Muscle layer of duodenum (tissue), 2 donors: ENCODE results near the gene TRIM24.

Experiments used
- H3K27ac ChIP-seq: one replicate; pipeline ENCODE4 v1.7.0; 2013; ENCODE audit warnings: mild to moderate bottlenecking, low read length
- H3K27me3 ChIP-seq: one replicate; pipeline ENCODE4 v1.7.0; 2013; ENCODE audit warnings: low read depth, mild to moderate bottlenecking, control low read depth, low read length
- H3K36me3 ChIP-seq, 2 donors: one replicate each; pipeline ENCODE4 v1.7.0; 2013; ENCODE audit warnings: low read length in 2 of 2, control low read depth in 1 of 2, mild to moderate bottlenecking in 1 of 2; ENCODE audit not compliant: insufficient read depth in 2 of 2, control insufficient read depth in 1 of 2
- H3K4me1 ChIP-seq, 2 donors: one replicate each; pipeline ENCODE4 v1.7.0; 2013; ENCODE audit warnings: low read length in 2 of 2, mild to moderate bottlenecking in 2 of 2, control low read depth in 1 of 2, moderate library complexity in 1 of 2; ENCODE audit not compliant: insufficient read depth in 2 of 2, control insufficient read depth in 1 of 2
- H3K4me3 ChIP-seq, 2 donors: one replicate each; pipeline ENCODE4 v1.7.0; 2013; ENCODE audit warnings: low read length in 2 of 2, low read depth in 1 of 2, mild to moderate bottlenecking in 1 of 2
- H3K9me3 ChIP-seq, 2 donors: one replicate each; pipeline ENCODE4 v1.7.0; 2013; ENCODE audit warnings: low read length in 2 of 2, control low read depth in 1 of 2, mild to moderate bottlenecking in 1 of 2; ENCODE audit not compliant: control insufficient read depth in 1 of 2
- donor health status: healthy.

TRIM24 gene

GRCh38 chr7:138435231-138435919 is 24.7 kb upstream of the TRIM24 start:
- no peaks in the 10 kb centered on the region for H3K27me3 ChIP-seq
- H3K4me1 ChIP-seq = no peaks in the 10 kb centered on the region
- no peaks in the 10 kb centered on the region for H3K36me3 ChIP-seq
- H3K9me3 ChIP-seq = peaks cover 0 to 11% of the 10 kb centered on the region in 2 donors
- H3K27ac ChIP-seq = no peak overlapping the region
- H3K4me3 ChIP-seq = no peak overlapping the region

DNA sequence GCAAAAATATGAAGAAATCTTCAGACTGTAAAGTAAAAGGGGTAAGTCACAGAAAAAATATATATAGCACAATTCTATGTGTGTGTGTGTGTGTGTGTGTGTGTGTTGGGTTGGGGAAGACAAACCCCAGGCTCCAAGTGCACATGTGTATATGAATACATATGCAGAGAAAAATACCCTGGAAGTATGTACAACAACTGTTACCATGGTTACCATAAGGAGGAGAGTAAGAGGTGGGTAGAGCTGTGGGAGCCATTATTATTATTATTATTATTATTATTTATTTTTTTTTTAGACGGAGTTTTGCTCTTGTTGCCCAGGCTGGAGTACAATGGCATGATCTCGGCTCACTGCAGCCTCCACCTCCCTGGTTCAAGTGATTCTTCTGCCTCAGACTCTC is 23.7 kb upstream of the TRIM24 start:
- no peak overlapping the region for H3K27ac ChIP-seq
- no peaks in the 10 kb centered on the region for H3K27me3 ChIP-seq
- H3K36me3 ChIP-seq = no peaks in the 10 kb centered on the region
- H3K9me3 ChIP-seq = peaks cover 0 to 3% of the 10 kb centered on the region in 2 donors
- H3K4me3 ChIP-seq = no peak overlapping the region
- no peaks in the 10 kb centered on the region for H3K4me1 ChIP-seq

DNA sequence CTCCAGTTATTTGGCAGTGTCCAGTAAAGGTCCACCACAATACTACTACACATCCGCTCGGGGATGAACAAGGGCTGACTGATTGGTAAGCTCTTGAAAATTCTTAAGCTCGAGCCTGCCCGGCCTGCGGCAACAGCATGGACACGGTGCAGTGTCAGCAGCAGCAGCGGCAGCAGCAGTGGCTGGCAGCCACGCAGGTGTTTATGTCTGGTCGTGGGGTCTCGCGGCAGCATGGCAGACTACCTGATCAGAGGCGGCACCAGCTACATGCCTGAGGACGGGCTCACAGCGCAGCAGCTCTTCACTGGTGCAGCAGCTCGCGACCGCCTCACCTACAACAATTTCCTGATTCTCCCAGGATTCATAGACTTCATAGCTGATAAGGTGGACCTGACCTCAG is 19.6 kb upstream of the TRIM24 start:
- H3K4me1 ChIP-seq = no peaks in the 10 kb centered on the region
- no peak overlapping the region for H3K4me3 ChIP-seq
- no peaks in the 10 kb centered on the region for H3K27me3 ChIP-seq
- no peaks in the 10 kb centered on the region for H3K36me3 ChIP-seq
- H3K9me3 ChIP-seq = no peaks in the 10 kb centered on the region
- no peak overlapping the region for H3K27ac ChIP-seq

DNA sequence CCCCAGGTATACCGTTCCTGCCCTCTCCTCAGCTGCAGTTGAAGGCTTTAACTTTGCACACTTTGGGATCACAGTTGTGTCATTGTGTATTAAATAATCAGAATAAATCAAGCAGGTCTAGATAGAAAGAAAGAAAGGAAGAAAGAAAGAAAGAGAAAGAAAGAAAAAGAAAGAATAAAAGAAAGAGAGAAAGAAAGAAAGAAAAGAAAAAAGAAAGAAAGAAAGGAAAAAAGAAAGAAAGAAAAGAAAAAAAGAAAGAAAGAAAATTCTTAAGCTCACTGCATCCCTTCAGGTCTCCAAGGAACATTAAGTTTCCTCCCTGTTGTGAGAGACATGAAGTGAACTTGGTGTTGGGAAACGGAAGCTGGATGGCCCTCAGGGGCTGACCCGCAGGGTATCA is 17.2 kb upstream of the TRIM24 start:
- no peaks in the 10 kb centered on the region for H3K9me3 ChIP-seq
- H3K4me3 ChIP-seq = no peak overlapping the region
- H3K27me3 ChIP-seq = no peaks in the 10 kb centered on the region
- no peaks in the 10 kb centered on the region for H3K36me3 ChIP-seq
- no peak overlapping the region for H3K27ac ChIP-seq
- no peaks in the 10 kb centered on the region for H3K4me1 ChIP-seq

DNA sequence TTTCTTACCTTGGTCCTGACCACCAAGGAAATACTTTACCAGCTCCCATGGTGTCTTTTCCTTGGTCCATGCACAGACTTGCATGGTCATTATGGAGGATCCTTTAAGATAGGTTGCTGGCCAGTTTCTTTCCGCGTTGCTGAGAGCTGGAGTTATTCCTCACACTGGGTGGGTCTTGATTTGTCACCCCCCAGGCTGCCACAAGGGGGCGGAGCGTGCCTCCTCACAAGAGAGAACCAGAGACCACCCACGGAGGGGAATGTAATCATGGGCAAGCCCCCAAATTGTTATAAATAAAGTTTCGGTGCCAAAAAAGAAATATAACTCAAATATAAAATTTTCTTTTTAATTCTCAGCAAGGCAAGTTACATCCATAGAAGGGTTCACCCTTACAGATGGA is 10.5 kb upstream of the TRIM24 start:
- no peaks in the 10 kb centered on the region for H3K9me3 ChIP-seq
- no peaks in the 10 kb centered on the region for H3K4me1 ChIP-seq
- no peak overlapping the region for H3K4me3 ChIP-seq
- no peak overlapping the region for H3K27ac ChIP-seq
- H3K27me3 ChIP-seq = no peaks in the 10 kb centered on the region
- no peaks in the 10 kb centered on the region for H3K36me3 ChIP-seq

GRCh38 chr7:138455609-138456008 is 4.5 kb upstream of the TRIM24 start:
- Histone ChIP-seq H3K4me3 (no peak overlapping the region), H3K27ac (no peak overlapping the region), H3K9me3 (no peaks in the 10 kb centered on the region), H3K27me3 (no peaks in the 10 kb centered on the region), H3K36me3 (no peaks in the 10 kb centered on the region), H3K4me1 (no peaks in the 10 kb centered on the region)

DNA sequence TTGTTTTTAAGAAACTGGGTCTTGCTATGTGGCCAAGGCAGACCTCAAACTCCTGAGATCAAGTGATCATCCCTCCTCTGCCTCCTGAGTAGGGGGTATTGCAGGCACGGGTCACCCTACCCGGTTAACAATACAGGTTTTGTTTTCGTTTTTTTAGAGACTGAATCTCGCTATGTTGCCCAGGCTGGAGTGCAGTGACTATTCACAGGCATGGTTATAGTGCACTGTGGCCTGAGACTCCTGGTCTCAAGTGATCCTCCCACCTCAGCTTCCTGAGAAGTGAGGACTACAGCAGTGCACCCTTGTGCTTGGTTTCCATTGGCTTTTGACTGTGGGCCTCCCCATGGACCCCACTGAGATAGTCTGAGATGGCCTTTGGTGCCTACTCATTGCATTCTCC is 3.8 kb upstream of the TRIM24 start:
- no peak overlapping the region for H3K4me3 ChIP-seq
- H3K4me1 ChIP-seq = no peaks in the 10 kb centered on the region

GRCh38 chr7:138458576-138459412 is 1.3 kb upstream of the TRIM24 start:
- no peaks in the 10 kb centered on the region for H3K36me3 ChIP-seq
- H3K27ac ChIP-seq = no peak overlapping the region
- H3K9me3 ChIP-seq = no peaks in the 10 kb centered on the region
- H3K4me1 ChIP-seq = peaks cover 0 to 7% of the 10 kb centered on the region in 2 donors
- no peak overlapping the region for H3K4me3 ChIP-seq
- no peaks in the 10 kb centered on the region for H3K27me3 ChIP-seq

More for the DNA sequence above, 3.8 kb upstream of the TRIM24 start:
- no peaks in the 10 kb centered on the region for H3K27me3 ChIP-seq
- no peak overlapping the region for H3K27ac ChIP-seq
- no peaks in the 10 kb centered on the region for H3K9me3 ChIP-seq
- H3K36me3 ChIP-seq = no peaks in the 10 kb centered on the region

DNA sequence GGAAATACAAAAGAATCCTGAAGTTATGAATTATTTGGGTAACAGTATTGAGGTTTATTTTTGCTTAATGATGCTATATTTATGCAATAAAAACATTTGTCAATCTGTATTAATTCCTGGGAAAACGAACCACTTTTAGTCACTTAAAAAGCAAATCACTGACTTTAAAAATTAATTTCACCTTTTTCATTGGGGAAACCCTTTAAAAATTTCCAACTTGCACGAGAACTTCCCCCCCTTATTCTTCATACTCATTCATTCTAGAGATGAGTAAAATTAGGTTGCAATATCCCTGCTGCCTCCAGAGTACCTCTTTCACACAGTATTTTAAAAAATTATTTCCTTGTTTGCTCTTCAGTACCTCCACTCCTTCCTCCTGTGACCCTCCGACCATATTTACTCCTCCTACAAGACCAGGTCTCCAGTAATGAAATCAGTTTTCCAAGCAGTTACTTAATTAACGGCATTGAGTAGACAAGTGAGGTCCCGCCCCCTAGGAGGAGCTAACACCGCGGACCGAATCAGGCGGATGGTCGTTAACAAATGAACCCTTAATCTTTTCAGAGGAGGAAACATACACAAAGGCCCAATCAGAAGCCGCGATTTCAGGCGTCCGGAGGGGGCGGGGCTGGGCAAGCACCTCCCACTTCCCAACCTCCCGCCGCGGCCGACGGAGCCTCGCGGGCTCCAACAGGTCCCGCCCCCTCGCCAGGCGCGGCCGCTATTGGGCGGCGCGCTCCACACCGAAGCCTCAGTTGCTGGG is 465 bp upstream of the TRIM24 start:
- Histone ChIP-seq H3K4me1 (peaks cover 0 to 7% of the 10 kb centered on the region in 2 donors), H3K36me3 (no peaks in the 10 kb centered on the region), H3K27ac (no peak overlapping the region), H3K27me3 (no peaks in the 10 kb centered on the region), H3K9me3 (no peaks in the 10 kb centered on the region), H3K4me3 (peak overlapping the region; percentile 62 to 67)

- peak overlapping the region; percentile 94 to 98 for H3K4me3 ChIP-seq
- peak overlapping the region; percentile 67 for H3K27ac ChIP-seq
- H3K9me3 ChIP-seq = no peaks in the 10 kb centered on the region
- H3K36me3 ChIP-seq = no peaks in the 10 kb centered on the region
- no peaks in the 10 kb centered on the region for H3K27me3 ChIP-seq
- peaks cover 0 to 7% of the 10 kb centered on the region in 2 donors for H3K4me1 ChIP-seq
Observed at GRCh38 chr7:138460649-138461607, 869 bp downstream of the TRIM24 start.
